Stomach (tissue), 4 donors: Measurements from ENCODE around the gene CST9L.

Experiments used
- CTCF ChIP-seq, 7 experiments: fragments of 450-650 bp in 4 of 7; fragments of 200-600 bp in 3 of 7; sonication (generic) in 3 of 7; IDR thresholded peaks; one replicate each; pipeline ENCODE4 v1.5.1; 2016 to 2019; ENCODE audit warnings: antibody characterized with exemption in 7 of 7, control low read depth in 2 of 7, mild to moderate bottlenecking in 1 of 7
- POLR2A ChIP-seq, 4 donors: fragments of 450-650 bp; IDR thresholded peaks; one replicate each; pipeline ENCODE4 v1.6.1; 2016; ENCODE audit warnings: antibody characterized with exemption in 4 of 4, control low read depth in 2 of 4, mild to moderate bottlenecking in 1 of 4, moderate library complexity in 1 of 4

GRCh38 chr20:23609486-23610109, 41.3 kb upstream of the CST9L start:
- TF ChIP-seq POLR2A (IDR thresholded peaks at IDR 0.05) = no peak
- TF ChIP-seq CTCF (IDR thresholded peaks at IDR 0.05) = no peak
